OCI-LY7 (cell line): ENCODE measurements around the gene STEAP3. TPM values are rescaled to one million over a fixed set of nuclear protein-coding genes. Genes with fewer than 3 reads are reported as not detected.
A peak's percentile ranks its signal among the peaks of the same experiment; 100 is the strongest.

Source experiments
- BruUV-seq: library from RNA; stranded (reverse); fragments of 400-500 nt; replicated peaks from 2 replicates; lab custom pipeline; 2021; lab: Mats Ljungman, UMichigan
- CTCF ChIA-PET: fragments of 300-600 bp; sonication (Branson Sonifier 250); formaldehyde crosslinking; loops from one replicate; lab custom pipeline; 2022; ENCODE audit warnings: antibody characterized with exemption; ENCODE audit not compliant: unreplicated experiment; lab: Charles Lee
- POLR2A ChIA-PET: fragments of 300-600 bp; sonication (Branson Sonifier 250); formaldehyde crosslinking; loops from one replicate; lab custom pipeline; 2022; ENCODE audit warnings: antibody characterized with exemption; lab: Charles Lee
- DNase-seq: peaks from one replicate; pipeline ENCODE4 v3.0.0-alpha.2; 2015; ENCODE audit warnings: low spot score
- H2AFZ ChIP-seq: fragments of 200-600 bp; sonication (generic), shearing (Covaris generic); 2 replicates; pipeline ENCODE4 v1.6.1; 2014; ENCODE audit warnings: mild to moderate bottlenecking, antibody characterized with exemption, low read length, moderate library complexity
- H3K27ac ChIP-seq: fragments of 200-600 bp; sonication (generic); 2 replicates; pipeline ENCODE4 v1.5.1; 2014; ENCODE audit warnings: mixed run types, low read depth, mild to moderate bottlenecking, moderate library complexity, low read length, inconsistent platforms; ENCODE audit not compliant: poor library complexity, severe bottlenecking
- H3K36me3 ChIP-seq: fragments of 200-600 bp; sonication (generic); 2 replicates; pipeline ENCODE4 v1.6.1; 2014; ENCODE audit warnings: mild to moderate bottlenecking, antibody characterized with exemption, low read length, moderate library complexity, mixed read lengths; ENCODE audit not compliant: insufficient read depth
- H3K4me1 ChIP-seq: fragments of 200-600 bp; sonication (generic); 2 replicates; pipeline ENCODE4 v1.5.1; 2014; ENCODE audit warnings: mild to moderate bottlenecking, low read length; ENCODE audit not compliant: insufficient read depth, poor library complexity, severe bottlenecking
- H3K4me2 ChIP-seq: fragments of 200-600 bp; sonication (generic); 2 replicates; pipeline ENCODE4 v1.6.1; 2014; ENCODE audit warnings: mild to moderate bottlenecking, low read length
- H3K4me3 ChIP-seq: fragments of 200-600 bp; sonication (generic); 2 replicates; pipeline ENCODE4 v1.5.1; 2014; ENCODE audit warnings: mild to moderate bottlenecking, low read depth, low read length; ENCODE audit not compliant: poor library complexity, severe bottlenecking
- H3K79me2 ChIP-seq: fragments of 200-600 bp; sonication (generic); 2 replicates; pipeline ENCODE4 v1.6.1; 2016; ENCODE audit warnings: low read depth, mild to moderate bottlenecking, low read length, moderate library complexity, mixed read lengths; ENCODE audit not compliant: insufficient read depth
- H3K9me2 ChIP-seq: fragments of 200-600 bp; sonication (generic); 2 replicates; pipeline ENCODE4 v1.6.1; 2016; ENCODE audit warnings: mild to moderate bottlenecking, low read length, mixed read lengths; ENCODE audit not compliant: insufficient read depth
- H3K9me3 ChIP-seq: fragments of 200-600 bp; sonication (generic); 2 replicates; pipeline ENCODE4 v1.6.1; 2014; ENCODE audit warnings: mild to moderate bottlenecking, mixed run types, low read length, mixed read lengths
- H4K20me1 ChIP-seq: fragments of 200-600 bp; sonication (generic); 2 replicates; pipeline ENCODE4 v1.6.1; 2014; ENCODE audit warnings: mild to moderate bottlenecking, antibody characterized with exemption, low read length, moderate library complexity, mixed read lengths; ENCODE audit not compliant: insufficient read depth
- CTCF ChIP-seq: fragments of 200-600 bp; sonication (generic); conservative IDR thresholded peaks from 2 replicates; pipeline ENCODE4 v1.5.1; 2014; ENCODE audit warnings: mild to moderate bottlenecking, antibody characterized with exemption, low read length, moderate library complexity, mixed read lengths
- EZH2phosphoT487 ChIP-seq: fragments of 200-600 bp; sonication (generic); IDR thresholded peaks from 2 replicates; pipeline ENCODE4 v1.6.1; 2018; ENCODE audit warnings: low read depth, borderline replicate concordance, mild to moderate bottlenecking, mixed run types, antibody characterized with exemption, low read length, moderate library complexity, mixed read lengths
- intact Hi-C: fragments of 100-400 bp; cut with micrococcal nuclease; formaldehyde crosslinking; loops from one replicate; pipeline ENCODE4 v1.10.0; 2022; ENCODE audit not compliant: unreplicated experiment
- total RNA-seq, 2 experiments: library from RNA; depleted of rRNA in 1 of 2; stranded (reverse); fragments of >200 nt in 1 of 2; shearing (Covaris generic) in 1 of 2; gene quantifications; 2 replicates each; pipeline ENCODE4 v1.2.3, GENCODE V29; 2014 to 2022

STEAP3 gene
- total RNA-seq, 2 experiments from 2014 or later, result not detected

DNA sequence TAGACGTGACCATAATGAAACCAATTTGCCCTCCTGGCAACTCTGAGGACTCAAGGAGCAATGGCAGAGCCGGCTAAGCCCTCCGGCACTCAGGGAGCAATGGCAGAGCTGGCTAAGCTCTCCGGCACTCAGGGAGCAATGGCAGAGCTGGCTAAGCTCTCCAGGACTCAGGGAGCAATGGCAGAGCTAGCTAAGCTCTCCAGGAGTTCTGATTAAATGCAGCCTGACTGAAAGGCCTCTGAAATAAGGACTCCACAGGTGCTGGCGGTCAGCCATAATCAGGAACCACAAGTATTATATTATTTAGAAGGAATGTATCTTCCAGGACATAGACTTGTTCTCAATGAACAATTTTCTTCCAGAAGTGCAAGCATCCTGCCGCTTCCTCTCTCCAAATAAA lies 77.8 kb downstream of the STEAP3 start:
- no peaks in the 10 kb centered on the region for H3K9me2 ChIP-seq
- ChIA-PET POLR2A (interaction anchor here (3.2 kb wide), 1 partner anchor 11 kb away, joined by 11 read pairs; no protein-coding TSS in a partner anchor), CTCF (no interaction called here)
- H3K9me3 ChIP-seq, result no peaks in the 10 kb centered on the region
- no peak overlapping the region for H2AFZ ChIP-seq
- no peak overlapping the region for H3K27ac ChIP-seq
- intact Hi-C loops, result no loop called here
- H3K79me2 ChIP-seq, result no peaks in the 10 kb centered on the region
- TF ChIP-seq EZH2phosphoT487 (no peak), CTCF (no peak)
- no TSS peak for BruUV-seq
- H4K20me1 ChIP-seq, result no peaks in the 10 kb centered on the region
- peaks cover 31% of the 10 kb centered on the region for H3K4me1 ChIP-seq
- no peak overlapping the region for H3K4me2 ChIP-seq
- DNase-seq, result no peak
- H3K36me3 ChIP-seq, result no peaks in the 10 kb centered on the region; the same call in 1 of the 2 replicates
- H3K4me3 ChIP-seq, result no peak overlapping the region

DNA sequence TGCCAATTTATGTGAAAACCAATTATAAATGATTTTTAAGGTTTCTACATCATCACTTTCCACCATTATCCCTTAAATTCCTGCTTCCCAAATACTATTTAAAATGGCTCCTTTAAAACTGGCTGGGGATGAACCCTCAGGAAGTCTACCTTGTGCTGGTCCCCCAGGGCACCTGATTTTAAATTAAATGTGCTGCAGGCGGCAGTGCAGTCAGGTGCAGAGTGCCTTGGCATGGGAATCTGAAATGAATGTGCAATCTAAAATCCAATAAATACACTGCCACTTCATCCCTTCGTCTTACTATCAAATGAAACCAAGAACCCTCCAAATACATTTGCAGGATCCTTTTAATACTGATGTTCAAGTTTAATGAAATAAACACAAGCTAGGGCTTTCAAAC lies 81.2 kb downstream of the STEAP3 start:
- ChIA-PET POLR2A (interaction anchor here (0.7 to 0.8 kb wide), 2 partner anchors 13 to 45 kb away, joined by 3 to 4 read pairs; no protein-coding TSS in a partner anchor), CTCF (no interaction called here)
- peak; percentile 11 for DNase-seq
- TF ChIP-seq CTCF (0 out of 2 replicates have a peak, but pooled peaks have one; percentile 36), EZH2phosphoT487 (no peak)
- Histone ChIP-seq H3K79me2 (peaks cover 3% of the 10 kb centered on the region), H3K4me1 (peaks cover 43% of the 10 kb centered on the region), H3K36me3 (no peaks in the 10 kb centered on the region; the same call in 1 of the 2 replicates), H3K9me2 (no peaks in the 10 kb centered on the region), H3K27ac (no peak overlapping the region), H2AFZ (no peak overlapping the region), H3K4me3 (no peak overlapping the region), H3K4me2 (peak overlapping the region; percentile 47), H4K20me1 (no peaks in the 10 kb centered on the region), H3K9me3 (no peaks in the 10 kb centered on the region)
- intact Hi-C loops, result no loop called here
- BruUV-seq, result no TSS peak

- ChIA-PET CTCF (no interaction called here), POLR2A (interaction anchor here (0.7 to 0.8 kb wide), 4 partner anchors 13 to 177 kb away, joined by 3 to 7 read pairs (median 4); no protein-coding TSS in a partner anchor)
- no peaks in the 10 kb centered on the region for H3K36me3 ChIP-seq
- H3K9me2 ChIP-seq, result no peaks in the 10 kb centered on the region
- no peak overlapping the region for H3K27ac ChIP-seq
- intact Hi-C loops, result no loop called here
- TF ChIP-seq EZH2phosphoT487 (no peak), CTCF (no peak)
- peak overlapping the region; percentile 47 for H3K4me2 ChIP-seq
- no TSS peak for BruUV-seq
- H4K20me1 ChIP-seq, result no peaks in the 10 kb centered on the region
- no peaks in the 10 kb centered on the region for H3K9me3 ChIP-seq
- peak overlapping the region; percentile 9; the same call in 1 of the 2 replicates for H2AFZ ChIP-seq
- H3K79me2 ChIP-seq, result peaks cover 6% of the 10 kb centered on the region
- no peak for DNase-seq
- H3K4me3 ChIP-seq, result no peak overlapping the region
- peaks cover 49% of the 10 kb centered on the region for H3K4me1 ChIP-seq
Observed at GRCh38 chr2:119305497-119306195, 82.0 kb downstream of the STEAP3 start.
